NCI-H1694 treated with DMSO at 0.1 percent for 48 hours (cell line): ENCODE data around the gene STK31.
A peak's percentile ranks its signal among the peaks of the same experiment; 100 is the strongest.
"Not testable (repeated sequence)": the region's sequence is repeated elsewhere in the genome, so short reads cannot be mapped to it uniquely, and the experiment has no call there.

ENCODE experiments used
- DNase-seq: peaks from one replicate; lab custom pipeline; 2025; lab: John Stamatoyannopoulos, UW

The STK31 gene

DNA sequence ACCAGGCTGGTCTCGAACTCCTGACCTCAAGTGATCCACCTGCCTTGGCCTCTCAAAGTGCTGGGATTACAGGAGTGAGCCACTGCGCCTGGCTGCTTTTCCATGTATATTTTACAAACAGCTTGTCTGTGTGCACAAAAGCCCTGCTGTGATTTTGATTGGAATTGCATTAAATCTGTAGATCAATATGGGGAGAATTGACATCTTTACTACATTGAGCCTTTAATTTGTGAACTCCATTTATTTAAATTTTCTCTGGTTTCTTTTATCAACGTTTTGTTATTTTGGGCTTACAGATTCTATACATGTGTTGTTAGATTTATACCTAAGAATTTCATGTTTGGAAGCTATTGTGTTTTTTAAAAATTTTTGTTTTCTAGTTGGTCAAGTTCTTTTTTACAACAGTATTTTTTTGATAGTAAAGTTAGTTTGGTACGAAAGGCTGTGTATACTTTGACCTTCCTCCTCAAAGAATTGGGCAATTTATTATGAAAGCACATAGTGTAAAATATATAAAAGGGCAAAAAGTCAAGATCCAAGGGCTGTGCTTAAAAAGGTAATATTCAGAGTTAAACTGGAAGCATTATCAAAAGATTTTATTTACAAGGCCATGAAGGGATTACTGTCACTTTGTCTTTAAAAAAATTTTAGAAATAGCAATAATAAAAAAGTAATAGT is 92.8 kb downstream of the STK31 start:
- DNase-seq, result no peak

DNA sequence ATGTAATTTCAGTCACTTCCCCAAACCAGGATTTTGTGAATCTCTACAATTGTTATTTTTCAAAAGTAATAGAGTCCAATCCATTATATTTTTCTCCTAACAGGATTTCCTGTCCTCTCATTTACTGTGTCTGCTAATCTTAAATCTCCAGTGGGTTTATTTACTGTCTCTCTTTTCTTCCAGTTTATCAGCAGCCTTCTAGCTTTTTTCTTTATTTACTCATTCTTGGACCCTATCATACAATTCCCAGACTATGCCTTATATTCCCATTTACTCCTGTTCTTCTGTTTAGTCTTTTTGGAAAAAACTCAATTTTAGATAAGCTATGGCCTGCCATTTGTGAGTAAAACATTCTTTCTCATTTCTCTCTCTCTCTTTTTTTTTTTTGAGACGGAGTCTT is 94.7 kb downstream of the STK31 start:
- DNase-seq, result no peak

DNA sequence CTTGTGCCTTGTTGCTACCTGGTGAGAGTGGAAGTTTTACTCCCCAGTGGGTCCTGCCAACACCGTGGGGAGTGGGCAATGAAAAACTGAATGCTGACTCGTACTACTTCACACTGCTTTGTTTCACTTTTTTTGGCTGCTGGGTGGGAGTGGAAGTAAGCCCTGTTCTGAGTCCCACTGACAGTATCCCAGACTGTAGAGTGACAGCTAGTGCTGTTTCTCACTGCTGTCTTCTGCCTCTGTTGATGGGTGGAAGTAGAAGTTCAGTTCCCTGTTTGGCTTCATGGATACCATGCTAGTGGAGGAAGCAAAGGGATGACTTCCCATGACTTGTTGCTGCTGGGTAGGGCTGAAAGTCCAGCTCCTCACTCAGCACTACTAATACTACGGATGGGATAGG is 98.4 kb downstream of the STK31 start:
- no peak for DNase-seq

GRCh38 chr7:23810099-23810498 is 100.1 kb downstream of the STK31 start:
- DNase-seq, result no peak

GRCh38 chr7:23811540-23811939 is 101.5 kb downstream of the STK31 start:
- DNase-seq, result no peak

- DNase-seq, result not testable (repeated sequence)
Observed at GRCh38 chr7:23828125-23828524, 118.1 kb downstream of the STK31 start.

GRCh38 chr7:23832733-23833132 is 122.7 kb downstream of the STK31 start:
- not testable (repeated sequence) for DNase-seq

DNA sequence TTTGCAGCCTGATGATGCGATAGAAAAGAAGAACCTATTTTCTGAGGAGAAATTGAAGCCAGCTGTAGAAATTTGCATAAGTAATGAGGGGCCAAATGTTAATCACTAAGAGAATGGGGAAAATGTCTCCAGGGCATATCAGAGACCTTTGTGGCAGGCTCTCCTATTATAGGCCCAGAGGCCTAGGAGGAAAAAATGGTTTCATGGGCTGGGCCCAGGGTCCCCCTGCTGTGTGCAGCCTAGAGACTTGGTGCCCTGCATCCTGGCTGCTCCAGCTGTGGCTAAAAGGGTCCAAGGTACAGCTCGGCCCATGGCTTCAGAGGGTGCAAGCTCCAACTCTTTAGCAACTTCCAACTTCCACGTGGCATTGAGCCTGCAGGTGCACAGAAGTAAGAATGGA is 123.4 kb downstream of the STK31 start:
- DNase-seq, result no peak

DNA sequence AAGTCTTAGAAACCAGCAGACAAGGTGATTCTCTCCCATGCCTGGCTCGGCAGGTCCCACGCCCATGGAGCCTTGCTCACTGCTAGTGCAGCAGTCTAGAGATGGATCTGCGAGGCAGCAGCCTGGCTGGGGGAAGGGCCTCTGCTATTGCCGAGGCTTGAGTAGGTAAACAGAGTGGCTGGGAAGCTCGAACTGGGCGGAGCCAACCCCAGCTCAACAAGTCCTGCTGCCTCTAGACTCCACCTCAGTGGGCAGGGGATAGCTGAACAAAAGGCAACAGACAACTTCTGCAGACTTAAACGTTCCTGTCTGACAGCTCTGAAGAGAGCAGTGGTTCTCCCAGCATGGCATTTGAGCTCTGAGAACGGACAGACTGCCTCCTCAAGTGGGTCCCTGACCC is 134.8 kb downstream of the STK31 start:
- not testable (repeated sequence) for DNase-seq

- DNase-seq, result no peak
Observed at GRCh38 chr7:23852135-23852534, 142.1 kb downstream of the STK31 start.

DNA sequence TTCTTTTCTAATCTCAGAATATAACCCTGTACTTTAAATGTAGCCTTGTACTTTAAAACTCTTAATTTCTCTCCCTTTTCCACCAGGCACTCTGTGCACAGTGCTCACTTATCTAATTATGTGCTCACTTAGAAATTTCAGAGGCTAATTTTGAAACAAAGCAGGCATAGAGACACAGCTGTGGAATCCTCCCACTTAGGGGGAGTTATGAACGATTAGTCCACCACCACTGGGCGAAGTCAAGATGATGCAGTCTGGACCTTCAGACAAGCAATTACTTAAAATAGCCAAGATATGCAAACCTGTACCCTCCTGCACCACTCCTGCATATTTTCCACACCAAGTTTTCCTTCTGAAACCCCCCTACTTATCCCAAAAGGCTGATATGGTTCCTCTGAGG is 143.0 kb downstream of the STK31 start:
- no peak for DNase-seq

DNA sequence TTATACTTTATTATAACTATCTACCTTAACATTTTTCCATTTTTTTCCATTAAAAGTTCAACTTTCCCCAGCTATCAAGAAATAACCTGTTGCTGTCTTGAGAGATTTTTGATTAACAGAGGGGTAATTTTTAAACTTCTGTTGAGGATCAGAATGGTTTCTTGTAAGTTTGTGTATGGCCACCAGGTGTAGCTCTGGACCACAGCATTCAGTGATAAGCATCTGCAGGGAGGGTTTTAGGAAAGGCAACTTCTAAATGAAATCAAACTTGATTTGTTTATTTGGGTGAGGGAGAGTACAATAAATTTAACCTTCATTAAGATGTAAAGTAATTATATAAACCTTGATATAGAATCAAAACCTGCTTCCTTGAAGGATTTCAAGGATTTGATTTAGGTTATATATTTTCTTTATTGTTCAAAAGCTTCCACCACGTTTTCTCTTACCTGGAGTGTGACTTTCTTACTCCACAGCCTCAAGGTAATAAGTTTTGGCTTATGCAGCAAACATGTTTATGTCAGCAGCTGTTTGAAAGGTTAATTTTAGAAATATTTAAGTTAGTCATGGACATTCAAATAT is 153.3 kb downstream of the STK31 start:
- DNase-seq, result peak; percentile 22

DNA sequence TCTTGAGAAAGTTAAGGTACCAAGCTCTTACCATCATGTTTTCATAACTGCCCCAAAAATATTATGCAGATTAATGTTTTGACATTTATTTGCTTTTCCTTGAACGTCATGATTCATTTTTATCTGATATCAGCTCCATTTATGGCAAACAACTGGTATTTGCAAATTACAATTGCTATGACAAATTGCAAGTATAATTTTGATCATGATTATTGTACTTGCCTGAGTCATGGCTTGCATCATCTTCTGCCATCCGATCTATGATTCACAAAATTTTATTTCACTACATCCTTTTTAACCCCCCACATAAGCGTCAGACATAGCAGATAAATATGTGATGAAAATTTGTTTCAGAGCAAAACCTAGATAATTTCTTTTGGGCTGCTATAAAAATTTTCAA is 155.0 kb downstream of the STK31 start:
- no peak for DNase-seq

- DNase-seq, result no peak
Observed at GRCh38 chr7:23873306-23873705, 163.3 kb downstream of the STK31 start.

- not testable (repeated sequence) for DNase-seq
Observed at GRCh38 chr7:23876526-23876925, 166.5 kb downstream of the STK31 start.
